ENCODE measurements around the gene ZNF407.

Gene ZNF407

GRCh38 chr18:74849301-74849700, 251.6 kb downstream of the ZNF407 start:
- no peak for DNase-seq (ENCODE audit: low read depth)
- TF ChIP-seq CTCF (IDR thresholded peaks at IDR 0.05; ENCODE audit: low read depth, low read length, missing control alignments): no peak
- no peak overlapping the region for H3K4me3 ChIP-seq (ENCODE audit: low read depth, low read length)

- DNase-seq (ENCODE audit: low read depth): no peak
- no peak overlapping the region for H3K4me3 ChIP-seq (ENCODE audit: low read depth, low read length)
- no peak for TF ChIP-seq CTCF (IDR thresholded peaks at IDR 0.05; ENCODE audit: low read depth, low read length, missing control alignments)
These were observed 258.8 kb downstream of the ZNF407 start for GRCh38 chr18:74856434-74856833.

- DNase-seq (ENCODE audit: low read depth): no peak
- no peak for TF ChIP-seq CTCF (IDR thresholded peaks at IDR 0.05; ENCODE audit: low read depth, low read length, missing control alignments)
- H3K4me3 ChIP-seq (ENCODE audit: low read depth, low read length): no peak overlapping the region
These were observed 259.3 kb downstream of the ZNF407 start for GRCh38 chr18:74856928-74857327.

GRCh38 chr18:74857901-74858300, 260.2 kb downstream of the ZNF407 start:
- no peak for TF ChIP-seq CTCF (IDR thresholded peaks at IDR 0.05; ENCODE audit: low read depth, low read length, missing control alignments)
- no peak overlapping the region for H3K4me3 ChIP-seq (ENCODE audit: low read depth, low read length)
- no peak for DNase-seq (ENCODE audit: low read depth)

GRCh38 chr18:74861154-74861553, 263.5 kb downstream of the ZNF407 start:
- no peak for DNase-seq (ENCODE audit: low read depth)
- no peak overlapping the region for H3K4me3 ChIP-seq (ENCODE audit: low read depth, low read length)
- TF ChIP-seq CTCF (IDR thresholded peaks at IDR 0.05; ENCODE audit: low read depth, low read length, missing control alignments): no peak

GRCh38 chr18:74862094-74862493, 264.4 kb downstream of the ZNF407 start:
- H3K4me3 ChIP-seq (ENCODE audit: low read depth, low read length): no peak overlapping the region
- no peak for DNase-seq (ENCODE audit: low read depth)
- TF ChIP-seq CTCF (IDR thresholded peaks at IDR 0.05; ENCODE audit: low read depth, low read length, missing control alignments): no peak

GRCh38 chr18:74866577-74866976, 268.9 kb downstream of the ZNF407 start:
- no peak for DNase-seq (ENCODE audit: low read depth)
- H3K4me3 ChIP-seq (ENCODE audit: low read depth, low read length): no peak overlapping the region
- no peak for TF ChIP-seq CTCF (IDR thresholded peaks at IDR 0.05; ENCODE audit: low read depth, low read length, missing control alignments)
